Thoracic aorta (tissue), 2 donors: ENCODE results near the gene APIP. TPM values are rescaled to one million over a fixed set of nuclear protein-coding genes. Genes with fewer than 3 reads are reported as not detected.

ENCODE experiments used
- ATAC-seq: fragments of 150-250 bp; one replicate; pipeline ENCODE4 v1.8.0; 2017; ENCODE audit warnings: low read depth; ENCODE audit not compliant: insufficient number of reproducible peaks, low FRiP score
- DNase-seq: peaks from one replicate; pipeline ENCODE4 v3.0.0-alpha.2; 2020; ENCODE audit warnings: low spot score
- H3K27ac ChIP-seq, 2 donors: fragments of 200-600 bp; sonication (generic); 1 replicate in 1 of 2; 2 replicates in 1 of 2; pipeline ENCODE4 v1.5.1; 2016; ENCODE audit warnings: mild to moderate bottlenecking in 2 of 2, moderate library complexity in 2 of 2
- H3K27me3 ChIP-seq: fragments of 200-600 bp; sonication (generic); replicated peaks from 2 replicates; pipeline ENCODE4 v1.6.0; 2016; ENCODE audit warnings: mild to moderate bottlenecking; ENCODE audit not compliant: insufficient read depth
- H3K36me3 ChIP-seq: fragments of 200-600 bp; sonication (generic); one replicate; pipeline ENCODE4 v1.5.1; 2016
- H3K4me1 ChIP-seq, 2 donors: fragments of 200-600 bp; sonication (generic); 1 replicate in 1 of 2; 2 replicates in 1 of 2; pipeline versions ENCODE4 v1.5.1 to v1.6.0; 2016; ENCODE audit warnings: low read depth in 2 of 2, mild to moderate bottlenecking in 1 of 2; ENCODE audit not compliant: control insufficient read depth in 1 of 2
- H3K4me3 ChIP-seq: fragments of 200-600 bp; sonication (generic); 2 replicates; pipeline ENCODE4 v1.5.1; 2016; ENCODE audit warnings: mild to moderate bottlenecking
- H3K9me3 ChIP-seq: fragments of 200-600 bp; sonication (generic); 2 replicates; pipeline ENCODE4 v1.5.1; 2016
- total RNA-seq, 2 donors: library from RNA; depleted of rRNA; stranded (reverse); fragments of >200 nt; gene quantifications; one replicate each; pipeline versions ENCODE4 v1.1.0 to v1.2.3, GENCODE V29; 2016
- TF ChIP-seq, protein P1 (sequence below): fragments of 200-600 bp; sonication (generic); IDR thresholded peaks from one replicate; pipeline ENCODE4 v1.5.1; 2019; ENCODE audit warnings: antibody characterized with exemption

APIP gene
- total RNA-seq, 2 donors from 2014 or later, result 16.9 to 25.0 TPM

GRCh38 chr11:34890089-34890488, 26.1 kb downstream of the APIP start:
- no peak for ATAC-seq
- Histone ChIP-seq H3K4me1 (no peaks in the 10 kb centered on the region), H3K36me3 (no peaks in the 10 kb centered on the region), H3K27me3 (no peaks in the 10 kb centered on the region), H3K9me3 (no peaks in the 10 kb centered on the region), H3K27ac (no peak overlapping the region), H3K4me3 (no peak overlapping the region)
- no peak for DNase-seq
- TF ChIP-seq, protein P1, sequence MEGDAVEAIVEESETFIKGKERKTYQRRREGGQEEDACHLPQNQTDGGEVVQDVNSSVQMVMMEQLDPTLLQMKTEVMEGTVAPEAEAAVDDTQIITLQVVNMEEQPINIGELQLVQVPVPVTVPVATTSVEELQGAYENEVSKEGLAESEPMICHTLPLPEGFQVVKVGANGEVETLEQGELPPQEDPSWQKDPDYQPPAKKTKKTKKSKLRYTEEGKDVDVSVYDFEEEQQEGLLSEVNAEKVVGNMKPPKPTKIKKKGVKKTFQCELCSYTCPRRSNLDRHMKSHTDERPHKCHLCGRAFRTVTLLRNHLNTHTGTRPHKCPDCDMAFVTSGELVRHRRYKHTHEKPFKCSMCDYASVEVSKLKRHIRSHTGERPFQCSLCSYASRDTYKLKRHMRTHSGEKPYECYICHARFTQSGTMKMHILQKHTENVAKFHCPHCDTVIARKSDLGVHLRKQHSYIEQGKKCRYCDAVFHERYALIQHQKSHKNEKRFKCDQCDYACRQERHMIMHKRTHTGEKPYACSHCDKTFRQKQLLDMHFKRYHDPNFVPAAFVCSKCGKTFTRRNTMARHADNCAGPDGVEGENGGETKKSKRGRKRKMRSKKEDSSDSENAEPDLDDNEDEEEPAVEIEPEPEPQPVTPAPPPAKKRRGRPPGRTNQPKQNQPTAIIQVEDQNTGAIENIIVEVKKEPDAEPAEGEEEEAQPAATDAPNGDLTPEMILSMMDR, result no peak

- H3K4me3 ChIP-seq, result no peak overlapping the region
- no peaks in the 10 kb centered on the region for H3K36me3 ChIP-seq
- DNase-seq (no peak), ATAC-seq (no peak)
- TF ChIP-seq, protein P1, result no peak
- no peak overlapping the region for H3K27ac ChIP-seq
- H3K4me1 ChIP-seq, result no peaks in the 10 kb centered on the region
- no peaks in the 10 kb centered on the region for H3K9me3 ChIP-seq
- no peaks in the 10 kb centered on the region for H3K27me3 ChIP-seq
Measured at GRCh38 chr11:34887260-34887659, 28.9 kb downstream of the APIP start.

DNA sequence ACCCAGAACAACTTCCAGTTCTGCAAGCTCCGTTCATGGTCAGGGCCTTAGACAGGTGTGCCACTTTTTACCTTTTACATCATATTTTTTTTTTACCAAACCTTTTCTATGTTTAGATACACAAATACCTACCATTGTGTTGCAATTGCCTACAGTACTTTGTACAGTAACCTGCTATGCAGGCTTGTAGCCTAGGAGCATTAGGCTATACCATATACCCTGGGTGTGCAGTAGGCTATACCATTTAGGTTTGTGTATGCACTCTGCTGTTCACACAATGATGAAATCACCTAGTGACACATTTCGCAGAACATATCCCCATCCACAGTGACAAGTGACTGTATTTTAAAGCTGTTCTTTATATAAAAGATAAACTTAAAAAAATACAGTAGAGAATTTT, 29.6 kb downstream of the APIP start:
- peaks cover 1% of the 10 kb centered on the region for H3K36me3 ChIP-seq
- no peak overlapping the region for H3K27ac ChIP-seq
- no peak overlapping the region for H3K4me3 ChIP-seq
- H3K27me3 ChIP-seq, result no peaks in the 10 kb centered on the region
- H3K9me3 ChIP-seq, result no peaks in the 10 kb centered on the region
- TF ChIP-seq, protein P1, result no peak
- ATAC-seq, result no peak
- H3K4me1 ChIP-seq, result no peaks in the 10 kb centered on the region
- DNase-seq, result no peak

GRCh38 chr11:34881900-34882299, 34.3 kb downstream of the APIP start:
- H3K27ac ChIP-seq, result no peak overlapping the region
- ATAC-seq, result no peak
- no peaks in the 10 kb centered on the region for H3K4me1 ChIP-seq
- peaks cover 3% of the 10 kb centered on the region for H3K36me3 ChIP-seq
- TF ChIP-seq, protein P1, result no peak
- no peak overlapping the region for H3K4me3 ChIP-seq
- no peak for DNase-seq
- no peaks in the 10 kb centered on the region for H3K9me3 ChIP-seq
- H3K27me3 ChIP-seq, result no peaks in the 10 kb centered on the region

- H3K36me3 ChIP-seq, result peaks cover 3% of the 10 kb centered on the region
- no peak overlapping the region for H3K27ac ChIP-seq
- H3K27me3 ChIP-seq, result no peaks in the 10 kb centered on the region
- ATAC-seq (no peak), DNase-seq (no peak)
- H3K4me3 ChIP-seq, result no peak overlapping the region
- no peaks in the 10 kb centered on the region for H3K9me3 ChIP-seq
- no peaks in the 10 kb centered on the region for H3K4me1 ChIP-seq
- TF ChIP-seq, protein P1, result no peak
Measured at GRCh38 chr11:34877375-34877975, 38.7 kb downstream of the APIP start.
